Astrocyte (in vitro differentiated cells and primary cell): ENCODE data around the gene SLC27A4.

Experiments used
- EZH2 ChIP-seq: IDR thresholded peaks from 2 replicates; pipeline ENCODE4 v1.6.1; 2012; ENCODE audit warnings: mild to moderate bottlenecking, low read length, inconsistent platforms; ENCODE audit not compliant: insufficient read depth
- TF ChIP-seq, protein P1 (sequence below): IDR thresholded peaks from 2 replicates; pipeline ENCODE4 v1.5.1; 2011; ENCODE audit warnings: low read depth, mild to moderate bottlenecking, inconsistent platforms, low read length, moderate library complexity; ENCODE audit not compliant: insufficient read depth

GRCh38 chr9:128294142-128294541 lies 46.2 kb upstream of the SLC27A4 start:
- TF ChIP-seq, protein P1, sequence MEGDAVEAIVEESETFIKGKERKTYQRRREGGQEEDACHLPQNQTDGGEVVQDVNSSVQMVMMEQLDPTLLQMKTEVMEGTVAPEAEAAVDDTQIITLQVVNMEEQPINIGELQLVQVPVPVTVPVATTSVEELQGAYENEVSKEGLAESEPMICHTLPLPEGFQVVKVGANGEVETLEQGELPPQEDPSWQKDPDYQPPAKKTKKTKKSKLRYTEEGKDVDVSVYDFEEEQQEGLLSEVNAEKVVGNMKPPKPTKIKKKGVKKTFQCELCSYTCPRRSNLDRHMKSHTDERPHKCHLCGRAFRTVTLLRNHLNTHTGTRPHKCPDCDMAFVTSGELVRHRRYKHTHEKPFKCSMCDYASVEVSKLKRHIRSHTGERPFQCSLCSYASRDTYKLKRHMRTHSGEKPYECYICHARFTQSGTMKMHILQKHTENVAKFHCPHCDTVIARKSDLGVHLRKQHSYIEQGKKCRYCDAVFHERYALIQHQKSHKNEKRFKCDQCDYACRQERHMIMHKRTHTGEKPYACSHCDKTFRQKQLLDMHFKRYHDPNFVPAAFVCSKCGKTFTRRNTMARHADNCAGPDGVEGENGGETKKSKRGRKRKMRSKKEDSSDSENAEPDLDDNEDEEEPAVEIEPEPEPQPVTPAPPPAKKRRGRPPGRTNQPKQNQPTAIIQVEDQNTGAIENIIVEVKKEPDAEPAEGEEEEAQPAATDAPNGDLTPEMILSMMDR = no peak
- no peak for TF ChIP-seq EZH2
